GM23338 (cell line): ENCODE measurements around the gene PDZK1IP1. TPM values are rescaled to one million over a fixed set of nuclear protein-coding genes. Genes with fewer than 3 reads are reported as not detected.

Experiments used
- ATAC-seq: fragments of 200-7000 bp; cut with Tn5 transposase; 3 replicates; pipeline ENCODE4 v1.9.1; 2020
- DNase-seq: peaks from one replicate; pipeline ENCODE4 v3.0.0-alpha.2; 2015; ENCODE audit warnings: low spot score
- H2AFZ ChIP-seq: fragments of 200-600 bp; sonication (generic); 2 replicates; pipeline ENCODE4 v1.8.0; 2016; ENCODE audit warnings: antibody characterized with exemption, mild to moderate bottlenecking, moderate library complexity
- H3F3A ChIP-seq: fragments of 200-600 bp; sonication (generic); replicated peaks from 2 replicates; pipeline ENCODE4 v1.8.0; 2017; ENCODE audit warnings: antibody characterized with exemption, mixed run types, low read depth
- H3K27ac ChIP-seq: fragments of 200-600 bp; sonication (generic); 2 replicates; pipeline ENCODE4 v1.6.1; 2016; ENCODE audit warnings: low read depth
- H3K27me3 ChIP-seq: fragments of 200-600 bp; sonication (generic); 2 replicates; pipeline ENCODE4 v1.8.0; 2016; ENCODE audit warnings: mild to moderate bottlenecking, mixed run types, moderate library complexity; ENCODE audit not compliant: insufficient read depth
- H3K36me3 ChIP-seq: fragments of 200-600 bp; sonication (generic); 2 replicates; pipeline ENCODE4 v1.8.0; 2016; ENCODE audit warnings: mild to moderate bottlenecking; ENCODE audit not compliant: insufficient read depth
- H3K4me1 ChIP-seq: fragments of 200-600 bp; sonication (generic); 2 replicates; pipeline ENCODE4 v1.8.0; 2016; ENCODE audit warnings: mild to moderate bottlenecking, moderate library complexity; ENCODE audit not compliant: insufficient read depth
- H3K4me2 ChIP-seq: fragments of 200-600 bp; sonication (generic); 2 replicates; pipeline ENCODE4 v1.7.1; 2017; ENCODE audit warnings: mixed run types
- H3K4me3 ChIP-seq: fragments of 200-600 bp; sonication (generic); 2 replicates; pipeline ENCODE4 v1.6.1; 2016; ENCODE audit warnings: mixed run types
- H3K79me2 ChIP-seq: fragments of 200-600 bp; sonication (generic); replicated peaks from 2 replicates; pipeline ENCODE4 v1.8.0; 2017; ENCODE audit warnings: mild to moderate bottlenecking; ENCODE audit not compliant: insufficient read depth
- H3K9me2 ChIP-seq: fragments of 200-600 bp; sonication (generic); 2 replicates; pipeline ENCODE4 v1.8.0; 2017; ENCODE audit not compliant: insufficient read depth
- H4K20me1 ChIP-seq: fragments of 200-600 bp; sonication (generic); replicated peaks from 2 replicates; pipeline ENCODE4 v1.8.0; 2017; ENCODE audit warnings: mild to moderate bottlenecking; ENCODE audit not compliant: insufficient read depth
- H3K27ac Mint-ChIP-seq: 2 replicates; pipeline ENCODE4 v1.8.0; 2020; ENCODE audit warnings: inconsistent platforms, mild to moderate bottlenecking, moderate library complexity, mixed read lengths
- H3K27me3 Mint-ChIP-seq: 3 replicates; pipeline ENCODE4 v1.8.0; 2022; ENCODE audit warnings: low read depth, mild to moderate bottlenecking, moderate library complexity, mixed read lengths, inconsistent platforms; ENCODE audit not compliant: insufficient read depth, poor library complexity
- H3K36me3 Mint-ChIP-seq: 3 replicates; pipeline ENCODE4 v1.8.0; 2021; ENCODE audit warnings: low read depth, mild to moderate bottlenecking, inconsistent platforms, moderate library complexity, mixed read lengths
- H3K4me1 Mint-ChIP-seq: 3 replicates; pipeline ENCODE4 v1.8.0; 2020; ENCODE audit warnings: mild to moderate bottlenecking, inconsistent platforms, mixed read lengths
- H3K4me3 Mint-ChIP-seq: 3 replicates; pipeline ENCODE4 v1.8.0; 2021; ENCODE audit warnings: moderate library complexity, mild to moderate bottlenecking, inconsistent platforms, mixed read lengths
- H3K9me3 Mint-ChIP-seq: 3 replicates; pipeline ENCODE4 v1.8.0; 2020; ENCODE audit warnings: moderate library complexity, mild to moderate bottlenecking, inconsistent platforms, mixed read lengths
- EZH2 ChIP-seq: fragments of 200-600 bp; sonication (generic); IDR thresholded peaks from one replicate; pipeline ENCODE4 v1.8.0; 2017; ENCODE audit warnings: antibody characterized with exemption, mild to moderate bottlenecking, low read depth; ENCODE audit not compliant: unreplicated experiment
- EZH2phosphoT487 ChIP-seq: fragments of 200-600 bp; sonication (generic); IDR thresholded peaks from one replicate; pipeline ENCODE4 v1.8.1; 2018; ENCODE audit warnings: antibody characterized with exemption; ENCODE audit not compliant: unreplicated experiment
- NANOG ChIP-seq: IDR thresholded peaks from 2 replicates; pipeline ENCODE4 v1.6.1; 2016; ENCODE audit warnings: antibody characterized with exemption, borderline replicate concordance
- STAT1 ChIP-seq: IDR thresholded peaks from one replicate; pipeline ENCODE4 v1.6.1; 2016; ENCODE audit warnings: antibody characterized with exemption; ENCODE audit not compliant: unreplicated experiment
- polyA plus RNA-seq: library from polyadenylated mRNA; unstranded; fragments of >200 nt; fragmentation: Nextera tagmentation; extraction: Ambion mirVana; gene quantifications from 2 replicates; pipeline ENCODE4 v1.2.1, GENCODE V29; 2016
- total RNA-seq: library from RNA; depleted of rRNA; stranded (reverse); fragments of >200 nt; shearing (Covaris generic); gene quantifications from 2 replicates; pipeline ENCODE4 v1.2.3, GENCODE V29; 2014
- TF ChIP-seq, protein P1 (sequence below), 2 experiments: fragments of 200-600 bp in 1 of 2; sonication (generic) in 1 of 2; conservative IDR thresholded peaks; 2 replicates each; pipeline versions ENCODE4 v1.5.1 to v1.6.1; 2016 to 2017; ENCODE audit warnings: antibody characterized with exemption in 2 of 2, low read depth in 2 of 2, mild to moderate bottlenecking in 2 of 2, moderate library complexity in 1 of 2
- TF ChIP-seq, protein P2 (sequence below): IDR thresholded peaks from one replicate; pipeline ENCODE4 v1.6.1; 2018; ENCODE audit warnings: antibody characterized with exemption; ENCODE audit not compliant: unreplicated experiment
- TF ChIP-seq, protein P3 (sequence below): fragments of 250-450 bp; sonication (Bioruptor Pico); IDR thresholded peaks from 2 replicates; pipeline ENCODE4 v1.5.0; 2020; ENCODE audit warnings: mild to moderate bottlenecking, moderate library complexity
- TF ChIP-seq, protein P4 (sequence below): IDR thresholded peaks from 2 replicates; pipeline ENCODE4 v1.6.1; 2016; ENCODE audit warnings: antibody characterized with exemption

Gene PDZK1IP1
- total and polyA plus RNA-seq, 2 experiments from 2014 or later: not detected

DNA sequence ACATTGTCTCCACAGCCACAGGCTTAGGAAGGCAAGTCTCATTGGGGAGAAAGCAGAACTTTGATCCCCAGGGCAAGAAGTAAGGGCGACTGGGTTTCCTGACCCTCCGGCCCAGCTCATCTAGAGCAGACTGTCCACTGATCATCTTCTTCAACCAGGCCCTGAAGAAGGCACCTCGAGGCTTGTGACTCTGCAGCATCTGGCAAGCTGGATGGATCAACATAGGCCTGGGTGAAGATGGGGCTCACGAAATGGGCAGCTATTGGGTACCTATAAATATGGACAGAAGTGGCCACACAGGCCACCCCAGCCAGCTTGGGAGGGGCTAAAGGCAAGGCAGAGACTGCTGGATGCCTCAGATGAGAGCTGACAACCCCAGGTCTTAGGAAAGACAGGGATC lies 29.2 kb upstream of the PDZK1IP1 start:
- H3K4me1 Mint-ChIP-seq: no peaks in the 10 kb centered on the region
- no peak overlapping the region for H3K4me2 ChIP-seq
- no peaks in the 10 kb centered on the region for H3K79me2 ChIP-seq
- TF ChIP-seq EZH2: no peak
- TF ChIP-seq, protein P1, sequence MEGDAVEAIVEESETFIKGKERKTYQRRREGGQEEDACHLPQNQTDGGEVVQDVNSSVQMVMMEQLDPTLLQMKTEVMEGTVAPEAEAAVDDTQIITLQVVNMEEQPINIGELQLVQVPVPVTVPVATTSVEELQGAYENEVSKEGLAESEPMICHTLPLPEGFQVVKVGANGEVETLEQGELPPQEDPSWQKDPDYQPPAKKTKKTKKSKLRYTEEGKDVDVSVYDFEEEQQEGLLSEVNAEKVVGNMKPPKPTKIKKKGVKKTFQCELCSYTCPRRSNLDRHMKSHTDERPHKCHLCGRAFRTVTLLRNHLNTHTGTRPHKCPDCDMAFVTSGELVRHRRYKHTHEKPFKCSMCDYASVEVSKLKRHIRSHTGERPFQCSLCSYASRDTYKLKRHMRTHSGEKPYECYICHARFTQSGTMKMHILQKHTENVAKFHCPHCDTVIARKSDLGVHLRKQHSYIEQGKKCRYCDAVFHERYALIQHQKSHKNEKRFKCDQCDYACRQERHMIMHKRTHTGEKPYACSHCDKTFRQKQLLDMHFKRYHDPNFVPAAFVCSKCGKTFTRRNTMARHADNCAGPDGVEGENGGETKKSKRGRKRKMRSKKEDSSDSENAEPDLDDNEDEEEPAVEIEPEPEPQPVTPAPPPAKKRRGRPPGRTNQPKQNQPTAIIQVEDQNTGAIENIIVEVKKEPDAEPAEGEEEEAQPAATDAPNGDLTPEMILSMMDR (conservative IDR thresholded peaks at IDR 0.05; ENCODE audit: low read depth in 2 of 2): no peak
- TF ChIP-seq, protein P2, sequence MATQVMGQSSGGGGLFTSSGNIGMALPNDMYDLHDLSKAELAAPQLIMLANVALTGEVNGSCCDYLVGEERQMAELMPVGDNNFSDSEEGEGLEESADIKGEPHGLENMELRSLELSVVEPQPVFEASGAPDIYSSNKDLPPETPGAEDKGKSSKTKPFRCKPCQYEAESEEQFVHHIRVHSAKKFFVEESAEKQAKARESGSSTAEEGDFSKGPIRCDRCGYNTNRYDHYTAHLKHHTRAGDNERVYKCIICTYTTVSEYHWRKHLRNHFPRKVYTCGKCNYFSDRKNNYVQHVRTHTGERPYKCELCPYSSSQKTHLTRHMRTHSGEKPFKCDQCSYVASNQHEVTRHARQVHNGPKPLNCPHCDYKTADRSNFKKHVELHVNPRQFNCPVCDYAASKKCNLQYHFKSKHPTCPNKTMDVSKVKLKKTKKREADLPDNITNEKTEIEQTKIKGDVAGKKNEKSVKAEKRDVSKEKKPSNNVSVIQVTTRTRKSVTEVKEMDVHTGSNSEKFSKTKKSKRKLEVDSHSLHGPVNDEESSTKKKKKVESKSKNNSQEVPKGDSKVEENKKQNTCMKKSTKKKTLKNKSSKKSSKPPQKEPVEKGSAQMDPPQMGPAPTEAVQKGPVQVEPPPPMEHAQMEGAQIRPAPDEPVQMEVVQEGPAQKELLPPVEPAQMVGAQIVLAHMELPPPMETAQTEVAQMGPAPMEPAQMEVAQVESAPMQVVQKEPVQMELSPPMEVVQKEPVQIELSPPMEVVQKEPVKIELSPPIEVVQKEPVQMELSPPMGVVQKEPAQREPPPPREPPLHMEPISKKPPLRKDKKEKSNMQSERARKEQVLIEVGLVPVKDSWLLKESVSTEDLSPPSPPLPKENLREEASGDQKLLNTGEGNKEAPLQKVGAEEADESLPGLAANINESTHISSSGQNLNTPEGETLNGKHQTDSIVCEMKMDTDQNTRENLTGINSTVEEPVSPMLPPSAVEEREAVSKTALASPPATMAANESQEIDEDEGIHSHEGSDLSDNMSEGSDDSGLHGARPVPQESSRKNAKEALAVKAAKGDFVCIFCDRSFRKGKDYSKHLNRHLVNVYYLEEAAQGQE: no peak
- no peak for TF ChIP-seq STAT1
- TF ChIP-seq, protein P3, sequence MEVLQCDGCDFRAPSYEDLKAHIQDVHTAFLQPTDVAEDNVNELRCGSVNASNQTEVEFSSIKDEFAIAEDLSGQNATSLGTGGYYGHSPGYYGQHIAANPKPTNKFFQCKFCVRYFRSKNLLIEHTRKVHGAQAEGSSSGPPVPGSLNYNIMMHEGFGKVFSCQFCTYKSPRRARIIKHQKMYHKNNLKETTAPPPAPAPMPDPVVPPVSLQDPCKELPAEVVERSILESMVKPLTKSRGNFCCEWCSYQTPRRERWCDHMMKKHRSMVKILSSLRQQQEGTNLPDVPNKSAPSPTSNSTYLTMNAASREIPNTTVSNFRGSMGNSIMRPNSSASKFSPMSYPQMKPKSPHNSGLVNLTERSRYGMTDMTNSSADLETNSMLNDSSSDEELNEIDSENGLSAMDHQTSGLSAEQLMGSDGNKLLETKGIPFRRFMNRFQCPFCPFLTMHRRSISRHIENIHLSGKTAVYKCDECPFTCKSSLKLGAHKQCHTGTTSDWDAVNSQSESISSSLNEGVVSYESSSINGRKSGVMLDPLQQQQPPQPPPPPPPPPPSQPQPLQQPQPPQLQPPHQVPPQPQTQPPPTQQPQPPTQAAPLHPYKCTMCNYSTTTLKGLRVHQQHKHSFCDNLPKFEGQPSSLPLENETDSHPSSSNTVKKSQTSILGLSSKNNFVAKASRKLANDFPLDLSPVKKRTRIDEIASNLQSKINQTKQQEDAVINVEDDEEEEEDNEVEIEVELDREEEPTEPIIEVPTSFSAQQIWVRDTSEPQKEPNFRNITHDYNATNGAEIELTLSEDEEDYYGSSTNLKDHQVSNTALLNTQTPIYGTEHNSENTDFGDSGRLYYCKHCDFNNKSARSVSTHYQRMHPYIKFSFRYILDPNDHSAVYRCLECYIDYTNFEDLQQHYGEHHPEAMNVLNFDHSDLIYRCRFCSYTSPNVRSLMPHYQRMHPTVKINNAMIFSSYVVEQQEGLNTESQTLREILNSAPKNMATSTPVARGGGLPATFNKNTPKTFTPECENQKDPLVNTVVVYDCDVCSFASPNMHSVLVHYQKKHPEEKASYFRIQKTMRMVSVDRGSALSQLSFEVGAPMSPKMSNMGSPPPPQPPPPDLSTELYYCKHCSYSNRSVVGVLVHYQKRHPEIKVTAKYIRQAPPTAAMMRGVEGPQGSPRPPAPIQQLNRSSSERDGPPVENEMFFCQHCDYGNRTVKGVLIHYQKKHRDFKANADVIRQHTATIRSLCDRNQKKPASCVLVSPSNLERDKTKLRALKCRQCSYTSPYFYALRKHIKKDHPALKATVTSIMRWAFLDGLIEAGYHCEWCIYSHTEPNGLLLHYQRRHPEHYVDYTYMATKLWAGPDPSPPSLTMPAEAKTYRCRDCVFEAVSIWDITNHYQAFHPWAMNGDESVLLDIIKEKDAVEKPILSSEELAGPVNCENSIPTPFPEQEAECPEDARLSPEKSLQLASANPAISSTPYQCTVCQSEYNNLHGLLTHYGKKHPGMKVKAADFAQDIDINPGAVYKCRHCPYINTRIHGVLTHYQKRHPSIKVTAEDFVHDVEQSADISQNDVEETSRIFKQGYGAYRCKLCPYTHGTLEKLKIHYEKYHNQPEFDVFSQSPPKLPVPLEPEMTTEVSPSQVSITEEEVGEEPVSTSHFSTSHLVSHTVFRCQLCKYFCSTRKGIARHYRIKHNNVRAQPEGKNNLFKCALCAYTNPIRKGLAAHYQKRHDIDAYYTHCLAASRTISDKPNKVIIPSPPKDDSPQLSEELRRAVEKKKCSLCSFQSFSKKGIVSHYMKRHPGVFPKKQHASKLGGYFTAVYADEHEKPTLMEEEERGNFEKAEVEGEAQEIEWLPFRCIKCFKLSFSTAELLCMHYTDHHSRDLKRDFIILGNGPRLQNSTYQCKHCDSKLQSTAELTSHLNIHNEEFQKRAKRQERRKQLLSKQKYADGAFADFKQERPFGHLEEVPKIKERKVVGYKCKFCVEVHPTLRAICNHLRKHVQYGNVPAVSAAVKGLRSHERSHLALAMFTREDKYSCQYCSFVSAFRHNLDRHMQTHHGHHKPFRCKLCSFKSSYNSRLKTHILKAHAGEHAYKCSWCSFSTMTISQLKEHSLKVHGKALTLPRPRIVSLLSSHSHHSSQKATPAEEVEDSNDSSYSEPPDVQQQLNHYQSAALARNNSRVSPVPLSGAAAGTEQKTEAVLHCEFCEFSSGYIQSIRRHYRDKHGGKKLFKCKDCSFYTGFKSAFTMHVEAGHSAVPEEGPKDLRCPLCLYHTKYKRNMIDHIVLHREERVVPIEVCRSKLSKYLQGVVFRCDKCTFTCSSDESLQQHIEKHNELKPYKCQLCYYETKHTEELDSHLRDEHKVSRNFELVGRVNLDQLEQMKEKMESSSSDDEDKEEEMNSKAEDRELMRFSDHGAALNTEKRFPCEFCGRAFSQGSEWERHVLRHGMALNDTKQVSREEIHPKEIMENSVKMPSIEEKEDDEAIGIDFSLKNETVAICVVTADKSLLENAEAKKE: no peak
- no peak for TF ChIP-seq NANOG
- TF ChIP-seq, protein P4, sequence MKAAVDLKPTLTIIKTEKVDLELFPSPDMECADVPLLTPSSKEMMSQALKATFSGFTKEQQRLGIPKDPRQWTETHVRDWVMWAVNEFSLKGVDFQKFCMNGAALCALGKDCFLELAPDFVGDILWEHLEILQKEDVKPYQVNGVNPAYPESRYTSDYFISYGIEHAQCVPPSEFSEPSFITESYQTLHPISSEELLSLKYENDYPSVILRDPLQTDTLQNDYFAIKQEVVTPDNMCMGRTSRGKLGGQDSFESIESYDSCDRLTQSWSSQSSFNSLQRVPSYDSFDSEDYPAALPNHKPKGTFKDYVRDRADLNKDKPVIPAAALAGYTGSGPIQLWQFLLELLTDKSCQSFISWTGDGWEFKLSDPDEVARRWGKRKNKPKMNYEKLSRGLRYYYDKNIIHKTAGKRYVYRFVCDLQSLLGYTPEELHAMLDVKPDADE: no peak
- no peak for TF ChIP-seq EZH2phosphoT487
- H3K4me3 Mint-ChIP-seq: no peak overlapping the region
- H4K20me1 ChIP-seq: no peaks in the 10 kb centered on the region
- no peaks in the 10 kb centered on the region for H3K9me2 ChIP-seq
- peaks cover 73% of the 10 kb centered on the region for H3K27me3 ChIP-seq
- no peaks in the 10 kb centered on the region for H3K36me3 ChIP-seq
- no peak overlapping the region for H3K4me3 ChIP-seq
- peaks cover 8% of the 10 kb centered on the region for H3K4me1 ChIP-seq
- no peak for DNase-seq
- no peaks in the 10 kb centered on the region for H3F3A ChIP-seq
- no peak overlapping the region for H3K27ac ChIP-seq
- H3K36me3 Mint-ChIP-seq: no peaks in the 10 kb centered on the region
- H3K27me3 Mint-ChIP-seq: peaks cover 10% of the 10 kb centered on the region
- H2AFZ ChIP-seq: no peak overlapping the region
- no peak overlapping the region for H3K27ac Mint-ChIP-seq
- ATAC-seq: no peak
- no peaks in the 10 kb centered on the region for H3K9me3 Mint-ChIP-seq
